ENCODE data around the gene PRR29.
"Not testable (repeated sequence)": the region's sequence is repeated elsewhere in the genome, so short reads cannot be mapped to it uniquely, and the experiment has no call there.

The PRR29 gene

DNA sequence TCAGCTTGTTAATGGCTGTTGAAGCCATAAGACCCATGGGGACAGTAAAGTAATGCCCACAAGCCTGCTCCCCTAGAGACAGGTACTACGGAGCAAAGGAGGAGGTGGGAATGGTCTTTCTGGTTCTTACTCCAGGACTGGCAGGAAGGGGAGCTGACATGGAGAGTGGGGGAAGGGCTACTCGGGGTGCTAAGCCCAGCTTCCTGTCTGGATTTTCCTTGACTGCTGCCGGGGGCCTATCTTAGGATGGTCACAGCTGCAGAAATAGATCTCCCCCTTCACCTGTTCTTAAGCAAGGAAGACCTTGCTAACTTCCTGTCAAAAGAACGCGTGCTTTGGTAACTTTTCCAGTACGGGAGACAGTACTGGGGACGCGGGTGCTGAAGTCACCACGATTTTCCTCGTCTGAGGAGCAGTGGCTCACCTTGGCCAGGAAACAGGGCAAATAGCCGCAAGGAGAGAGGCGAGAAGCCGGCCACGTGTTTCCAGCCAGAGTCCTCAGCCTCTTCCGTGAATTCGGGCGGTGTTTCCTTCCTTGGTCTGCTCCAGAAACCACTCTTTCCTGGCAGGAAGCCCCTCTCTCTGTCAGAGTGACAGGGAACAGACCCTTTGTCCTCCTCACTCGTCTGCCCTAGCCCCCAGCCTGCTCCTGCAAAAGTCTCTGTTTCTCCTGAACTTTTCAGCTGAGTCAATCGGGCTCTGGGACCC, 656 bp upstream of the PRR29 start:
- no peak for DNase-seq (ENCODE audit: low read depth)

DNA sequence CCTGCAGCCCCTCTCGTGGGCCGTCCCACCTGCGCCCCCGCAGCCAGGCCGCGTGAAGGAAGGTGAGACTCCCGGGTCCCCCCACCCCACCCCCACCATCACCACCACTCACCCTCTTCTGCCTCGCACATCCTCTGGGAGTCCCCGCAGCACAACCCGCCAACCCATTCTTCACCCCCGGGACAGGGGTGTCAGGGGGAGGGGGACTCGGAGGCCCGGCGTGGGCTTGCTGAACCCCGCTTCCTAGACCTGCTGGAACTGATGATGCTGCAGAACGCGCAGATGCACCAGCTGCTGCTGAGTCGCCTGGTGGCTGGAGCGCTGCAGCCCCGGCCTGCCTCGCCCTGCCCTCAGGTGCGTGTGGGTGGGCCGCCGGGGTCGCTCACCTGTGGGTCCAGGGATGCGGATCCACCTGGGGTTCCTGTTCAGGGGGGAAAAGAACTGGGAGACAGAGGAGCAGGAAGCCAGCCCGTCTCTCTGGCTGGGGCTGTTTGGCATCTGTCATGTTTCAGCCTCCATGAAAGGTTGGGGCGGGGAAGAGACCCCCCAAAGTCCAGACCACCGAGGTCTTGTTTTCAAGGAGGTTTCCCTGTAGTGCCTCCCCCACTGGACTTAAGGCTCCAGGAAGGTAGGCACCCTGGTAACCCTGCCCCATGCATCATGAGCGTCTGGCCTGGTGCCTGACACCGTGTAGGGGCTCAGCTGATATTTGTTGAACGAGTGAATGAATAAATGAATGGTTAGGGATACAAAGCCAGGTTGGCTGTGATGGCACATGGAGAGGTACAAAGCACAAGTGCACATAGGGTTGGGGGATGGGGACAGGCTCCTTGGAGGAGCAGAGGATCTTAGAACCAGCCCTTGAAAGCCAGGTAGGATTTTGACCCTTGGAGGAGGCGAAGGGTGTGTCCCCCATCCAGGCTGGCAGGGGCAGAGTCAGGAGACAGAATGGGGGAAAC, 849 bp downstream of the PRR29 start:
- DNase-seq (ENCODE audit: low read depth), result no peak

DNA sequence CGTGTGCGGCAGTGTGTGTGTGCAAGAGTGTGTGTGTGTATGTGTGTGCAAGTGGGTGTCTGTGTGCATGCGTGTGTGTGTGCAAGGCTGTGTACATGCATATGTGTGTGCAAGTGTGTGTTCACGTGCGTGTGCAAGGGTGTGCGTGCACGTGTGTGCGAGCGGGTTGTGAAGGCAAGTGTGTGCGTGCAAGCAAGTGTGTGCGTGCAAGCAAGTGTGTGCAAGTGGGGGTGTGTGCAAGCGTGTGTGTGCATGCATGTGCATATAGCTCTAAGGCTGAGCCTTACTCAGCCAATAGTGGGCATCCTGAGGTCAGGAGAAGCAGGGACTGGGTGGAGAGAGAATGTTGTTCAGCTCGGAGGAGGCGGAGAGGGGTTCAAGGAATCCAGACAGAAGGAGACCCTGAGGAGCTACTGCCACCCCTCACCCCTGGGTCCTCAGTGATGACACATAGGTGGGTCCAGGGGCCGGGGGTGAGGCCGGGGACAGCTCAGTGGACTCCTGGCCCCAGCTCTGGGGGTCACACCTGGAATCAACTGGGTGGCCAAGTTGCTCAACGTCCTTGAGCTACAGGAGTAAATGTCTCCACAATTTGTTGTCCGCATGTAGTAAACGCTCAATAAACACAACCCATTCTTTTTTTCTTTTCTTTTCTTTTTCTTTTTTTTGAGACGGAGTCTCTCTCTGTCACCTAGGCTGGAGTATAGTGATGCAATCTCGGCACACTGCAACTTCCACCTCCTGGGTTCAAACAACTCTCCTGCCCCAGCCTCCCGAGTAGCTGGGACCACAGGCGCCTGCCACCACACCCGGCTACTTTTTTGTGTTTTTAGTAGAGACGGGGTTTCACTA, 1.8 kb downstream of the PRR29 start:
- DNase-seq (ENCODE audit: low read depth), result no peak

DNA sequence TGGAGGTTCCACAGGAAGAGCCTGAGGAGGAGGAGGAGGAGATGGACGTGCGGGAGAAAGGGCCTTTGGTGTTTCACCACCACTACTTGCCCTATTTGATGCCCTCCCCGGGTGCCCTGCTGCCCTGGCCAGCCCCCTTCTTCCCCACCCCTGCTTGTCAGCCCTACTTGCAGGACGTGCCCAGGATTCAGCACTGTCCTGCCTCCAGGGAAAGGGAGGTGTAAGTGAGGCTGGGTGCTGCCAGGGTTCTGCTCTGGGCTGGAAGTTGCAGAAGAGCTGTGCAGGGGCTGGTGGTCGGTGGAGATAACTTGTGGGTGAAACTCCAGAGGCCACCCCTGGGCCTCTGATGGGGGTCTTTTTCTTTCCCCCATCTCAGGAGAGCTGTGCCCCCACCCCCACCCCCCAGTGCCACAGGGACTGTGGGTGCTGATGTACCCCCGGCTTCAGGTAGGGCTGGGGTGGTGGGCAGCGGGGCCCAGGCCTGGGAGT, 3.0 kb downstream of the PRR29 start:
- no peak for DNase-seq (ENCODE audit: low read depth)

DNA sequence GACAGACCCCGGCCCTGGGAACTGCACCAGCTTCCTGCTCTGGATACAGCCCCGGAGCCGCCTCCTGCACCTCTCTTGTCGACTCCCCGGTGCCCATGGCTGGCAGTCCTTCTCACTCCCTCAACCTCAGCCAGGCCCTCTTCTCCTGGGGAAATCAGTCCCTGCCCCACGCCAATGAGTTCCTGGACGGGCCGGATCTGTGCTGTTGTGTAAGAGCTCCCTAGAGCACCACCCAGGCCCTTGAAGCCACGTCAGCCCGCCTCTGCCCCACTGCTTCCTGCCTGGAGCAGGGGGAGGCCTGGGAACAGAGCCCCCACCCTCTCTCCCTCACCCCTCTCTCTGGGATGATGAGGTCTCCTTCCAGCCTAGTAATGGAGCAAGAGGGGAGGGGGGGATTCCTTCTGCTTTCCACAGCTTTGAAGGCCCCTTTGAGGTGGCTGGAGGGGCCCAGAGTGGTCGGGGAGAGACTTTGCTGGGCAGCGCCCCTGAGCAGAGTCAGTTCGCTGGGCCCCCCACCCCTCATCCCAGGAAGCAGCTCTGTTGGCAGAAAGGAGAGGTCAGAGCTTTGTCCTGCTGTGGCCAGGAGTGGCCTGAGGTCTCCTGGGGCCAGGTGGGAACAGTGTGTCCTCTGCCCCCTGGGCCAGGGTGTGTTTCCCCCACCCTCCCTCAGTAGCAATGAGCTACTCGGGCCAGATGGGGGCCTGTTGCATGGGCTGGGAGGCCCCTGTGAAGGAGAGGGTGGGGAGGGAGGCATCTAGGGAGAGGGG, 3.8 kb downstream of the PRR29 start:
- DNase-seq (ENCODE audit: low read depth), result no peak

DNA sequence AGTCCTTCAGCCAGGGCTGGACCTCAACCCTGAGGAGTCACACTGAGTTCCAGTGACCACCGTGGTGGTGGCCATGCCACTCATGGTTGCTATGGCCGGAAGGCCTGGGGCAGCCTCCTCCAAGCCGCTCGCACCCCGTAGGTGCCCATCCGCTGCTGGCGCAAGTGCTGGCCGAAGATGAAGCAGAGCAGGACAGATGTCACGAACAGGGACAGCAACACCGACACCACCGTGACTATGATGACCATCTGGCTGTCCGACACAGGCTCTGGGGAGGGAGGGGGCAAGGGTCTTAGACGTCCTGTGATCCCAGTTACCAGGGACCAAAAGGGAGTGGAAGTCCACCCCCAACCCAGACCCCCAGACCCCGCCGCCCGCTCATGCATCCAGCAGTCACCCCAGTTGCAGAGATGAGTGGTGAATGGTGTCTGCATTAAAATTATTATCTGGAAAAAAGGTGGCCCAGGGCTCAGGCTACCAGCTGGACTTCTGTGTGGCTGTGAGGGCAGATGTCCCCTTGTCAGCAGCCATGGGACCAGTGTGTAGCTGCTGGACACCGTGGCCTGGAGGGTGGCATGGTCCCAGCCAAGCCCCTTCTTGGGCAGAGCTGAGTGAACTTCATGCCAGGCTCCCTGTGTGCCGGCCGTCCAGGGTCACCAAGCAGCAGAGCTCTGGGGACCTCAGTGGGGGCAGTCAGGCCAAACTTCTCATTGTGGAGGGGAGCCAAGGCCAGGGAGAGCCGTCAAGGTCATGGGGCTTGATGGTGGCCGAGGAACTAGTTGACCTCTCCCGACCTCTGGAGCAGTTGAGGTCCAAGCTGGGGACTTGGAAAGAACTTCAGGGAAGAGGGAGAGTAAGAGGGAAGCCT, 4.7 kb downstream of the PRR29 start:
- DNase-seq (ENCODE audit: low read depth), result no peak

DNA sequence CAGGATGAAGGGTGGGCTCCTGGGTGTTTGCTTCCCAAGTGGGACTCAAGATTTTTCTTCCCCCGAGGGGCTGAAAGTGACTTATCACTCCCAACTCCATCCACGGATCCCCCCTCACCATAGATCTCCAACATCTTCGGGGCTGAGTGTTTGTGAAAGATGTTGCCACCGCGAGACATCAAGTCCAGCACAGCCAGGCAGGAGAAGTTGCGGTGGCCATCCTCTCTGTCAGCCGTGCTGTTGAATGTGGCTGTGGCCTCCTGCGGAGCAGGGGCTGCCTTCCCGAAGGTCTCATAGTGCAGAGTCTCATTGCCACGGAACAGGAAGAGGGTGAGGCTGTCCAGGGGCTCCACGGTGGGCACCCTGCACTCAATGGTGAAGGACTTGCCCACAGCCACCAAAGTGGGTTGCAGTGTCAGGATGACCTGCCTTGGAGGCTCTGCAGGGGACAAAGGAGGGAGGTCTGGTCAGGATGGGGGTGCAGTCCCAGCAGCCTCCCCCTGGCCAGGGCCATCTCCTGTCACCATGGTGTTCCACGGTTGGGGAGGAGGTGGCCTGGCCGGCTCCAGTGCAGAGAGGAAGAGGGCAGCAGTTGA, 5.5 kb downstream of the PRR29 start:
- DNase-seq (ENCODE audit: low read depth), result no peak

DNA sequence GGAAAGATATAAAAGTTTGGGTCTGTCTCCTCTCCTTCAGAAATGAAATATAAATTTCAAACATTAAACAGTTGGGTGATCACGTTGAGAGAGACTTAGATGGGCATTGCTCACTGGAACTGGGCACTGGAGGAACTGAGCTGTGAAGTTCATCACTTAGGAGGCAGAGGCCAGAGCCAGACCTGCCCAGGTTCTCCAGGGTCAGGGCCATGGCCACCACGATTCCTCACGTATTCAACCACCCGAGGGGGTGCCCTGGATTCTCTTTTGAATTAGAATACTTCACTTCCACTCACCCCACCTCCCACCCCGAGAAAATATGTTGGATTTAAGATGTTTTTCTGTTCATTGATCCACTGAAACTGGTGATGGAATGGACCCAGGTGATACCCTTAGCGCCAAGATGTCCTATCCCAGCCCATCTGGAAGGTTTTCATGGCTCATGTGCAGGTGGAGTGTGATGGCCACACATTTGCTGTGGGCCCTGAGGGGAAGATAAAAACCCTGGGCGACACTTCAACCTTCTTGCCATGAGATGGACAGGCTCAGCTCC, 6.1 kb downstream of the PRR29 start:
- no peak for DNase-seq (ENCODE audit: low read depth)

DNA sequence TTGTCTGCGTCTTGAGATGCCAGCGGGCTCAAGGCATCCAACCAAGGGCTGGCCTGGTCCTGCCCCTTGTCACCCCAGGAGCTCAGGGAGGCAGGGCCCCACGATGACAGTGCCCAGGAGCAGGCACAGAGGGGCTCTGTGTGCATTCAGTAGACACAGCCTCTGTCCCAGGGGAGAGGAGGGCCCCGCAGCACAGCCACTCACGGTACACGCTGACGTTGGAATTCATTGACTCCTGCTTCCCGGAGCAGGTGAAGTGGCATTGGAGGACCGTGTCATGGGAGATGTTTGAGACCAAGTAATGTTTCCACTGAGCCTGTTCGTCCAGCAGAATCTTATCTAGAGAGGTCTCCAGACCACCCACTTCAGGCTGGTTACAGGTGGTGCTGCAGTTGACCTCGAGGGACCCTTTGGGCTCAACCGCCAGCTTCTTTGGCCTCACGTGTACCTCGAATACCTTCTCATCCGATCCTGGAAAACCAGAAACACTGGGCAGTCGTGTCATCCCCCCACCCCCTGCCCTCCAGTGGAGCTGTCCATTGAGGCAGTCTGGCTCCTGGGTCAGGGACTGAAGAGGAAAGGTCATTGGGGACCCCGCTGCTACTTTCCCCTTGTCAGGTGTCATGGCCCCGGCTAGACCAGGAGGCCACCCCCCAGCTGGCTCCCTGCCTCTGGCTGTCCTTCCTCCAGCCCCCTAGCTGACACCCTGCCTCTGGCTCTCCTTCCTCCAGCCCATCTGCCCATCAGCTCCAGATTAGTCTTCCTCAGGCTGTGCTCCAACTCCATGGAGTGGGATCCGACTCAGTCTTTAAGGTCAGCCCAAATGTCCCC, 7.0 kb downstream of the PRR29 start:
- no peak for DNase-seq (ENCODE audit: low read depth)

DNA sequence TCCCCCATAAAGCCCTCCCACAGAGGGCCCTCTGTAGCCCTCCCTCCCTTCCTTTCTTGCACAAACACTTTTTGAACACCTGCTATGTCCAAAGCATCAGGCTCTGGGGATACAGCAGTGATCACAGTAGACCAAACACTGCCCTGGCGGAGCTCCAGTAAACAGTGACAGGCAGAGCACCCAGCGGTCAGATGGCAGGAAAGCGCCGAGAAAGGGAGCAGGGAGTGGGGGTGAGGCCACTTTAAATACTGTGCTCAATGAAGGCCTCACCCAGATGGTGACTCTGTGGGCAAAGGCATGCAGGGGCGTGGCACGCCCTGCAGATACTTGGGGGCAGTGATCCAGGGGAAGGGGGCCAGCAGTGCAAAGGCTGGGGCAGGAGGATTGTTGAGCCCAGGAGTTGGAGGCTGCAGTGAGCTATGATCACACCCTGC, 7.6 kb downstream of the PRR29 start:
- DNase-seq (ENCODE audit: low read depth), result peak; percentile 20

DNA sequence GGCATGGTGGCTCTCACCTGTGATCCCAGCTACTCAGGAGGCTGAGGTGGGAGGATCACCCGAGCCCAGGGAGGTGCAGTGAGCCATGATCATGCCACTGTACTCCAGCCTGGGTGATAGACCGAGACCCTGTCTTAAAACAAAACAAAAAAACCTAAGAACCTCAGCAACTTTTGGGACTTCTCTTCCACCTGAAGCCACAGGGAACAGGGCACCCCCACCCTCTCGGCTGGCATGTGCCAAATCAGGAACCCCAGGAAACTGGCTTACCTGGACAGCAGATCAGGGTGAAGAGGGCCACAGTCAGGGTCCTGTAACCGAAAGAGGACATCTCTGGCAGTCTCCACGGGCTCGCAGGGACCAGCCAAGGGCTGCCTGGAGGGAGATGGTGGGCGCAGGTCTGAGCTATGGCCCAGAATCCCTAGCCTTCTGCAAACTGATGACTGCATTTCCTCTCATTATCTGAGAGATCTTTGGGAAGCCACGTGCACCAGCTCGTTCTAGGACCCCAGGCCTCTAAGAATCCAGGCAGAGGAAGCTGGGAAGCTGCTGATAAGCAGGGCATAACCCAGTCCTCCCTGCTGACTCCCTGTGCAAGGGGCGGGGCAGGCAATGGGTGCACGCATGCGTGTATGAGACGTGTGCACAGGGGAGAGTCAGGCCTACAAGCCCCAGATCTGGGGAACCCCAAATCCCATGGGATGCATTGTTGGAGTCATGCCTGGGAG, 8.4 kb downstream of the PRR29 start:
- DNase-seq (ENCODE audit: low read depth), result no peak

DNA sequence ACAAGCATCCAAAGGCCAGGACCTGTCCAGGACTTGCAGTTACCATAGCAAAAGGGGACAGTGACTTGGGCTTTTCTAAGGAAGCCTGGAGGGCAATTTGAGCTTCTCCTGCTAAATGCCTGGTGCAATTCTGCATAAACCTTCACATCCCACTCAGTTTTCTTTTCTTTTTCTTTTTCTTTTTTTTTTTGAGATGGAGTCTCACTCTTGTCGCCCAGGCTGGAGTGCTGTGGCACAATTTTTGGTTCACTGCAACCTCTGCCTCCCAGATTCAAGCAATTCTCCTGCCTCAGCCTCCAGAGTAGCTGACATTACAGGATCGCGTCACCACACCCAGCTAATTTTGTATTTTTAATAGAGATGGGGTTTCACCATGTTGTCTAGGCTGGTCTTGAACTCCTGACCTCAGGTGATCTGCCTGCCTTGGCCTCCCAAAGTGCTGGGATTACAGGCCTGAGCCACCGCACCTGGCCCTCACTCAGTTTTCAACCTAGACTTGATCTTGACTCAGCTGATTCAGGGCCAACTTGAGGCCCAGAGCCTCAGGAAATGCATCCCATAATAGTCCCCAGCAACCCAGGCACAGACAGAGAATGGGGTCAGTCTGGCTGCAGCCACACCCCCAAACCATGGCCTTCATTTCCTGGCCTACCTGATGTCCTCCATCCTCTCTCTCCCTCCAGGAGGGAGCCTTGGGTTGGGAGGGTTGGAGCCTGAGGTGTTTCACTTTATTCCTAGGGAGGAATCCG, 9.1 kb downstream of the PRR29 start:
- not testable (repeated sequence) for DNase-seq (ENCODE audit: low read depth)

DNA sequence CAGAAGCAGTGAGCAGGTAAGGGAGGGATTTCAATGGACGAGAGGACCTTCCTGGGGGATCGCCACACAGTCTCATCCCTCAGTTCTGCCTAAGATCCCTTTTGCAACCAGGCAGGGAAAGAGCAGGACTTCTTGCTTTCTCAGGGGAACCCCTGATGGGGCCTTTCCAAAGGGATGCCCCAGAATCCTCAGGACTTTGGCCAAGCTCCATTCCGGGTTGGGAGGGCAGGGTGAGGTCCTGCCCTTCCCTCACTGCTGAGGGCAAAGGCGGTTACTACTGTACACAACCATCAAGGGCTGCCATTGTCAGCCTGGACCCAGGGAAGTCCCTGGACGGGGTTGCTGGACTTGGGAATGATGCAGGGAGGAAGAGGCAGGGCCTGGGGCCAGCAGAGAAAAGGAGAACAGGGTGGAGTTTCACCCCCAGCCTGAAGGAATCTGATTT, 9.7 kb downstream of the PRR29 start:
- no peak for DNase-seq (ENCODE audit: low read depth)

DNA sequence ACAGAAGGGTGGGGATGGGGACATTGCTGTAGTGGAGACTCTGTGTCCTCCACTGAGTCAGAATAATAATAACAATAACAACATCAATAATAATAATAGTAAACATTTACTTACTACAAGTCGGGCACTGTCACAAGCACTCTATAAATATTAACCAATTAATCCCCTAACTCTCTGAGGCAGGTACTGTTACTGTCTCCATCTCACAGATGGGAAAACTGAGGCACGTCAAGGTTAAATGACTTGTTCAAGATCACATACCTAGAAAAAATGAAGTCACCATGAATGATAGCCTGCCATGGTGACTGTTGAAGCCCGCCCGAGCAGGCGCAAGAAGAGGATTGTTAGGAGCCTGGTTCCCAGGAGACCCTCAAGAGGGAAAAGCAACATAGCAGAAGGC, 10.2 kb downstream of the PRR29 start:
- no peak for DNase-seq (ENCODE audit: low read depth)

DNA sequence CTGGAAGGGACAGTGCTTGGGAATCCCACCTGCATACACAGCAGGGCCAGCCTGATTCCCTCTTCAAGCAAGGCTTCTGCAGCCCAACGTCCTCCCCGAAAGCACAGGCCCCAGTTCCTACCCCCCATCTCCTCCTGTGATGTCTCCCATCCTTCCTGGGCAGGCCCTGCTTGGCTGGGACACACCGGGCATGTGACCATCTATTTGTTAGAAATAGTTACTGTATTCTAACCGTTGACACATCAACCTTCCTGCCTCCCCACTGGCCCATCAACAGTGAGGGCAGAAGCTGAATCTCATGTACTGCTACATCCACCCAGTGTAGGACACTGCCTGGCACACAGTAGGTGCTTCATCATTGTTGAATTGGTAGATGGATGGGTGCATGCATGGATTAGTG, 10.7 kb downstream of the PRR29 start:
- no peak for DNase-seq (ENCODE audit: low read depth)

DNA sequence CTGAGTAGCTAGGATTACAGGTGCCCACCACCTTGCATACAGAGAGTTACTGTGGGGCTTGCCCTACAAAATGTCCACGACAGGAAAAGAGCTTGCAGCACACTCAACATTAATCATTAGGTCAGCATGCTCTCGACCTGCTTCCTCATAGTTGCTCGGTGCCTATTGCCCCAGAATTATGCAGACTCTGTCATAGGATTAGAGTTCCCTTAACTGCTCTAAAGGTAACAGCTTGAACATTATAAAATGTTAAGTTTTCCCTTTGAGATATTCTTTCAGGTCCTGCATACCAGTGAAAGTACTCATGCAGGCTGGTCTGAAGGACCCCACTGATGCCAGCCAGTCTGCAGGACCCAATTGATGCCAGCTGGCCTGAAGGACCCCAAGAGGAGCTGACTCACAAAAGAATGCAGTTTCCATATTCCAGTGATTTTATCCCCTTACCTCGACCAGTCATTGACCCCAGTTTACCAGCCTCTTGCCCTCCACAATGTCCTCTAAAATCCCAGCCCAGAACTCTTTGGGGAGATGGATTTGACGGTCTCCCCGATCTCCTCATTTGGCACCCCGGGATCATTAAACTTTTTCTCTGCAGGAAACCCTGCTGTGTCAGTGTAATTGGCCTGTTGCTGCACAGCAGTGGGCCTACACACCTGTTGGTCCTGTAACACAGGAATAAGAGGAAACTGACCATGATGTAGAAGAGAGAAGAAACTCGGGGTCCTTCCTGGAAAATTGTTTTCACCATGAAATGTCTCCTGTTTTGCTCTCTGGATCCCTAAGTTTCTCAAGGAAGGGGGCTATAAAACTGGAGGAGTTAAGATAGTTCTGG, 11.6 kb downstream of the PRR29 start:
- DNase-seq (ENCODE audit: low read depth), result peak; percentile 36
